Stomach smooth muscle (tissue), 2 donors: Measurements from ENCODE around the gene PRELID1.
"Not testable (repeated sequence)": the region's sequence is repeated elsewhere in the genome, so short reads cannot be mapped to it uniquely, and the experiment has no call there.

Experiments
- H3K27ac ChIP-seq: one replicate; pipeline ENCODE4 v1.7.0; 2013; ENCODE audit warnings: mild to moderate bottlenecking, low read length, inconsistent platforms
- H3K27me3 ChIP-seq, 2 donors: one replicate each; pipeline ENCODE4 v1.7.0; 2013; ENCODE audit warnings: low read length in 2 of 2; ENCODE audit not compliant: insufficient read depth in 2 of 2, control insufficient read depth in 1 of 2
- H3K36me3 ChIP-seq, 2 donors: one replicate each; pipeline ENCODE4 v1.7.0; 2013; ENCODE audit warnings: low read length in 2 of 2; ENCODE audit not compliant: control insufficient read depth in 2 of 2, insufficient read depth in 2 of 2
- H3K4me1 ChIP-seq: one replicate; pipeline ENCODE4 v1.7.0; 2013; ENCODE audit warnings: low read length; ENCODE audit not compliant: control insufficient read depth, insufficient read depth
- H3K4me3 ChIP-seq, 2 donors: one replicate each; pipeline ENCODE4 v1.7.0; 2013; ENCODE audit warnings: low read length in 2 of 2
- H3K9ac ChIP-seq, 2 donors: one replicate each; pipeline ENCODE4 v1.7.0; 2013; ENCODE audit warnings: low read length in 2 of 2, mild to moderate bottlenecking in 1 of 2
- H3K9me3 ChIP-seq, 2 donors: one replicate each; pipeline ENCODE4 v1.7.0; 2013; ENCODE audit warnings: low read length in 2 of 2; ENCODE audit not compliant: control insufficient read depth in 2 of 2
- donor health status: healthy.
- donor health status: Pancreatic carcinoma.

The PRELID1 gene

DNA sequence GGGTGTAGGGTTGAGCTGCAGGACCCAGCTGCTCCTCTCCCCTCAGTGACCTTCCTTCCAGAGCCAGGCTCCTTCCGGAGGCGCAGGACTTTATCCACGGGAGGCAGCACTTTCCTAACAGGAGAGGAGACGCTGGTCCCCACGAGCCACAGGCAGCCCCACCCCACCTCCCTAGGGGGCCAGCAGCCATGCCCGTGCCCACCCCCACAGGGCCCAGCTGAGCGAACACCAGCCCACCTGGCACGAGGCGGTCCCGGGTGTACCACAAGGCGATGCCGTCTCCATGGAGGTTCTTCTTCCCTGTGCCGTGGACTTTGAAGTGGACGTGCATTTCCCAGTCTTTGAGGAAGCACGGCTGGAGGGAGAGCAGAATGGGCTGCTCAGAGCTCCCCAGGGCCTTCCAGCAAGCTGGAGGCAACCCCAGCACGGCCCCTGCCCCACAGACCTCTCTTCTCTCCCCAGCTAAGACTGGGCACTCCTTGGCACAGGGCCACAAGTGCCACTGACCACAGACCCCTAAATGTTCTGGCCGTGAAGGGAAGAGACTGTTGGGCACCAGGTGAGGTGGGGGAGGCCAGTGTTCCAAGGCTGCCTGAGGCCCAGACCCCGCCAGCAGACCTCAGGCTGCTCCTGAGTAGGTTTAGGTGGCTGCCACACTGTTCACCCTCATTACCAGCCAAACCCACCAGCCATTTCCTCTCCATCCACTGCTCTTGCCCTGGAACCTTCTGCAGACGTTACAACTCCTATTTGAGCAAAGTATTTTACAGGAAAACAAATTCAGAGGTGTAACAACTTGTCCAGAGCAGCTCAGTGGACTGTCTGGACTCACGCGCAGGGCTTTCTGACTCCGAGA, 34.9 kb downstream of the PRELID1 start:
- Histone ChIP-seq H3K27ac (no peak overlapping the region), H3K27me3 (no peaks in the 10 kb centered on the region), H3K9me3 (no peaks in the 10 kb centered on the region), H3K4me3 (no peak overlapping the region), H3K36me3 (peaks cover 31 to 49% of the 10 kb centered on the region in 2 donors), H3K4me1 (no peaks in the 10 kb centered on the region), H3K9ac (no peak overlapping the region)

DNA sequence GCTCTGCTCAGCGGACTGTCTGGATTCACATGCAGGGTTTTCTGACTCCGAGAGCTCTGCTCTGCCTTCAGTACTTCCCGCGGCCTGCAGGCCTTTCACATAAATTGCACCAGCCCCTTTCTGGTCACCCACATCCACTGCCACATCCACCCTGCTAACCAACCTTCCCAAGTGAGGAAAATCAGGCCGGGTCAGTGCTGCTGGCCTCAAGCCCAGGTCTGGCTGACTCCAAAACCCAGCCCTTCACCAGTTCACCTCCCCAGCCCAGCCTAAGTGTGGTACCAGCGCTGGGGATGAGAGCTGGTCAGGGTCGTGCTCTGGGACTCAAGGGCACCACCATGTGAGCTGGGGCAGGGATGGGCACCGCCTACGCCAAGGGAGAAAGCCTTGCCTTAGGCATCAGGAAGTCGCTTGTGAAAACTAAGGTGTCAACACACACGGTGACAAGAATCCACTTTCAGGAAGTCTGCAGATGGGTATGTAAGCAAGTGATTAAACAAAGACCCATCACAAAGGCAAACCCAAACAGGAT, 35.6 kb downstream of the PRELID1 start:
- Histone ChIP-seq H3K36me3 (peaks cover 27 to 44% of the 10 kb centered on the region in 2 donors), H3K27ac (no peak overlapping the region), H3K4me1 (no peaks in the 10 kb centered on the region), H3K4me3 (no peak overlapping the region), H3K9me3 (no peaks in the 10 kb centered on the region), H3K27me3 (no peaks in the 10 kb centered on the region), H3K9ac (no peak overlapping the region)

DNA sequence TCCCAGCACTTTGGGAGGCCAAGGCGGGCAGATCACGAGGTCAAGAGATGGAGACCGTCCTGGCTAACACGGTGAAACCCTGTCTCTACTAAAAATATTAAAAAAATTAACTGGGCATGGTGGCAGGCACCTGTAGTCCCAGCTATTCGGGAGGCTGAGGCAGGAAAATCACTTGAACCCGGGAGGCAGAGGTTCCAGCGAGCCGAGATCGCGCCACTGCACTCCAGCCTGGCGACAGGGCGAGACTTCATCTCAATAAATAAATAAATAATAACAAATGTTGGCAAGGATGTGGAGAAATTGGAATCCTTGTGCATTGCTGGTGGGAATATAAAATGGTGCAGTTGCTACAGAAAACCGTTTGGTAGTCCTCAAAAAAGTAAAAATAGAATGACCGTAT, 39.4 kb downstream of the PRELID1 start:
- H3K9ac ChIP-seq, H3K9me3 ChIP-seq, H3K27ac ChIP-seq, H3K4me3 ChIP-seq, H3K4me1 ChIP-seq, H3K27me3 ChIP-seq: not testable (repeated sequence)
- peaks cover 6 to 10% of the 10 kb centered on the region in 2 donors for H3K36me3 ChIP-seq

DNA sequence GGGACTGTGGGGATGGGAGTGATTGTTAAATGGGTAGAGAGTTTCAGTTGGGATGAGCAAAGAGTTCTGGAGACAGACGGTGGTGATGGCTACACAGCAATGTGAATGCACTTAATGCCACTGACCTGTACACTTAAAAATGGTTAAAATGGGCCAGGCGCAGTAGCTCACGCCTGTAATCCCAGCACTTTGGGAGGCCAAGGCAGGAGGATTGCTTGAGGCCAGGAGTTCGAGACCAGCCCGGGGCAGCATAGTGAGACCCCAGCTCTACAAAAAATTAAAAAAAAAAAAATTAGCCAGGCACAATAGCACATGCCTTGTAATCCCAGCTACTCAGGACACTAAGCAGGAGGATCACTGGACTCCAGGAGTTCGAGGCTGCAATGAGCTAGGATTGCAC, 40.2 kb downstream of the PRELID1 start:
- Histone ChIP-seq H3K4me3 (no peak overlapping the region), H3K4me1 (peaks cover 8% of the 10 kb centered on the region), H3K9me3 (no peaks in the 10 kb centered on the region), H3K36me3 (peaks cover 6 to 10% of the 10 kb centered on the region in 2 donors), H3K27ac (no peak overlapping the region), H3K9ac (no peak overlapping the region), H3K27me3 (no peaks in the 10 kb centered on the region)

DNA sequence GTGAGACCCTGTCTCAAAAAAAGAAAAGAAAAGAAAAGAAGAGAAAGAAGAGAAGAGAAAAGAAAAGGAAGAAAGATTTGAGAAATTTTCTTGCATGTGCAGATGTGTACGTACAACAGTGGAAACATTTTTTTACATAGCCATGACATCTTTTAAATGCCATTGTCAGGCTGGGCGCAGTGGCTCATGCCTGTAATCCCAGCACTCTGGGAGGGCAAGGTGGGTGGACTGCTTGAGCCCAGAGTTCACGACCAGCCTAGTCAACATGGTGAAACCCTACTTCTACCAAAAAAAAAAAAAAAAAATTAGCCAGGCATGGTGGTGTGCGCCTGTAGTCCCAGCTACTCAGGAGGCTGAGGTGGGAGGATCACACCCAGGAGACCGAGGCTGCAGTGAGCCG, 41.3 kb downstream of the PRELID1 start:
- no peak overlapping the region for H3K27ac ChIP-seq
- peaks cover 18% of the 10 kb centered on the region for H3K4me1 ChIP-seq
- peaks cover 11 to 16% of the 10 kb centered on the region in 2 donors for H3K36me3 ChIP-seq
- no peaks in the 10 kb centered on the region for H3K9me3 ChIP-seq
- no peaks in the 10 kb centered on the region for H3K27me3 ChIP-seq
- H3K9ac ChIP-seq: no peak overlapping the region
- no peak overlapping the region for H3K4me3 ChIP-seq

DNA sequence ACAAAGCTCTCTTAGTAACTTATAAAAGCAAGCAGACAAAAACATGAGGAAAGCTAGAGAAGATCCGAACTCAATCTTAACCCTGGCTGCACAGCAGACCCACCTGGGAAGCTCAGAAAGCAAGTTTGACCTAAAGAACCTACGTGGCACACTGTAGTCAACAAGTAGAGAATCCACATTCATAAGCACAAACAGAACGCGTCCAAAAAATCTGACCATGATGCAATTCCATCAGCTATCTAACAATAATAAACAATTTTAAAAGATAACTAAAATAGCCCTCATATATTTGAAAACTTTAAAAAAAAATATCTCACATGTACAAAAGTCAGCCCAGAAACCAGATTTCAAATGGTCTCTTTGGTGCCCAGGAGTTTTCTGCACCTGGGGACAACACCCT, 43.2 kb downstream of the PRELID1 start:
- Histone ChIP-seq H3K9ac (no peak overlapping the region), H3K27ac (no peak overlapping the region), H3K9me3 (no peaks in the 10 kb centered on the region), H3K4me1 (peaks cover 31% of the 10 kb centered on the region), H3K36me3 (peaks cover 11 to 17% of the 10 kb centered on the region in 2 donors), H3K4me3 (no peak overlapping the region), H3K27me3 (no peaks in the 10 kb centered on the region)

DNA sequence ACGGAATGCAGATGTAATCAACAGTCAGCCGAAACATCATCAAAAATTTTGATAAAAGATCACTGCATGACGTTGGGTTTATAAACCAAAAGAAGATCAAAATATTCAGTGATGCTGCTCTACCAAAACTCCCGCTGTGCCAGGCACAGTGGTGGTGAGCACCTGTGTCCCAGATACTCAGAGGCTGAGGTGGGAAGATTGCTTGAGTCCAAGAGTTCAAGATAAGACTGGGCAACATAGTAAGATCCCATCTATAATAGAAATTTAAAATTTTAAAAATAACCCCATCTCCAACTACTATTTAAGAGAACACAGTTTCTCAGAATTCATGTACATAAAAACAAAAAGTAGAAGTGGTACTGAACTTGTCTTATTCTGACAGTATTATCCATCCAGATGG, 44.1 kb downstream of the PRELID1 start:
- Histone ChIP-seq H3K27ac (no peak overlapping the region), H3K27me3 (no peaks in the 10 kb centered on the region), H3K9me3 (no peaks in the 10 kb centered on the region), H3K4me3 (no peak overlapping the region), H3K4me1 (peaks cover 34% of the 10 kb centered on the region), H3K36me3 (peaks cover 11 to 17% of the 10 kb centered on the region in 2 donors), H3K9ac (no peak overlapping the region)

DNA sequence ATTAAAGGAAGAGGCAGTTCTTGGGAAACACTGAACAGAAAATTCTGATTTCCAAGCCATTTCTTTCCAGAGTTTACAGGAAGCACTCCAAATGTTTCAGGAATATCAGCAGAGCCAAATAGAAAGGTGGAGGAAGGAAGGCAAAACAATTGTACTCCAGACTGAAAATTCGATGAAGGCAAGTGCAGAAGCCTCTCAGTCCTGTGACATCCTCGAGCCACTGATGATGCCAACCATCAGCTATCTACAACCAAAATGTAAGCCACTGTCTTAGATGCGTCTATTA, 45.7 kb downstream of the PRELID1 start:
- H3K4me3 ChIP-seq: no peak overlapping the region
- H3K4me1 ChIP-seq: peaks cover 34% of the 10 kb centered on the region
- H3K27me3 ChIP-seq: no peaks in the 10 kb centered on the region
- H3K9ac ChIP-seq: no peak overlapping the region
- no peak overlapping the region for H3K27ac ChIP-seq
- H3K9me3 ChIP-seq: no peaks in the 10 kb centered on the region
- peaks cover 7 to 17% of the 10 kb centered on the region in 2 donors for H3K36me3 ChIP-seq

DNA sequence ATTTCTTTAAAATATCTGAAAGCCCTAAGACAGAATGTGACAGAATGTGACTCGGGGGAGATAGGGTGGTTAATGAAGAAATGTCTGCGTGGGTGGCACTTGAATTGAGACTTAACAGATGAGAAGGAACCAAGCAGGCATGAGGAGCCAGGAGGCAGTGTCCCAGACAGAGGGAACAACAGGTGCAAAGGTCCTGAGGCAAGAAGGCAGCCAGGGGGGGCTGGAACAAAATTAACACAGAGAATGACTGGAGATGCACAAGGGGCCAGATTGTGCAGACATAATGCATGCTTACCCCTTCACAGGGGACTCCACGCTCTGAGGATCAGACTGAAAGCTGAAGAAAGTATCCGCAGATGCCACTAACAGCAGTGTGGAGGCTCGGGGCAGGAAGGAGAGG, 46.2 kb downstream of the PRELID1 start:
- Histone ChIP-seq H3K4me1 (peaks cover 34% of the 10 kb centered on the region), H3K9me3 (no peaks in the 10 kb centered on the region), H3K4me3 (peak overlapping the region in 1 of 2 donors; percentile 99), H3K27ac (no peak overlapping the region), H3K27me3 (no peaks in the 10 kb centered on the region), H3K9ac (peak overlapping the region in 1 of 2 donors; percentile 42), H3K36me3 (peaks cover 7 to 17% of the 10 kb centered on the region in 2 donors)

DNA sequence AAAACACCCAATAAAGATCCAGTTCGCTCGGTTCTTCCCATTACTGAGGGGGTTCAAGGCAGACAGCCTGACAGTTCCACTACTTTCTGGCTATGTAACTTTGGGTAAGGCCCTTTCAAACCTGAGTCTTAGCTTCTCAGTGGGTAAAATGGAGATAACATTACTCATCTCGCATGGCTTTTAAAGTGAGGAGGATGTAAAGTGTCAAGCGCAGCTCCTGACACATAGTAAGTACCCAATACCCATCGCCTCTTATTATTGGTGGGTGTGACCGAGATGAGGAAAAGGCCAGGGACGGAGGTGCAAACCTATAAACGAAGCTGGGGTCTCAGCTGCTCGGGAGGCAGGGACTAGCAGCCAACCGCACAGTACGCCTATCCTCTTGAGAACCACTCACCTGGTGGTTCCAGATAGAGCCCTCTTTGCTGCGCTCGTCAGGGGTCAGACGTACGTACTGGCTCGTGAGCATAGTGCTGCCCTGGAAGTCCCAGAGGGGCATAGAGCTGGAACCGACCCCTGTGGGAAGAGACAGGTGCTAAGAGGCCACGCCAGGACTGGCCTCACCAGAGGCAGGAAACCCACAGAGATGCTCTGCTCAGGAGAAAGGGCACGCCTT, 47.3 kb downstream of the PRELID1 start:
- peaks cover 7 to 17% of the 10 kb centered on the region in 2 donors for H3K36me3 ChIP-seq
- H3K4me1 ChIP-seq: peaks cover 34% of the 10 kb centered on the region
- H3K9me3 ChIP-seq: peaks cover 0 to 3% of the 10 kb centered on the region in 2 donors
- H3K9ac ChIP-seq: peak overlapping the region; percentile 95 to 99
- peak overlapping the region; percentile 98 to 99 for H3K4me3 ChIP-seq
- H3K27ac ChIP-seq: peak overlapping the region; percentile 94
- no peaks in the 10 kb centered on the region for H3K27me3 ChIP-seq
